OCI-M2 (cell line): ENCODE results near the gene ST6GALNAC4.

ENCODE experiments used
- DNase-seq: peaks from one replicate; lab custom pipeline; 2025; ENCODE audit not compliant: unreplicated experiment; lab: John Stamatoyannopoulos, UW

ST6GALNAC4 gene

GRCh38 chr9:127931092-127931881, 14.4 kb upstream of the ST6GALNAC4 start:
- DNase-seq: no peak

- DNase-seq: no peak
These were observed 13.6 kb upstream of the ST6GALNAC4 start, which contains the start of gene PIP5KL1 for GRCh38 chr9:127930231-127931091. TSS of gene PIP5KL1 (minus strand) at chr9:127930777. CDS start at chr9:127930752, 25 bp downstream.

GRCh38 chr9:127929625-127929979, 12.8 kb upstream of the ST6GALNAC4 start:
- DNase-seq: no peak

- no peak for DNase-seq
These were observed 12.1 kb upstream of the ST6GALNAC4 start for GRCh38 chr9:127928676-127929624.

- DNase-seq: no peak
These were observed 11.3 kb upstream of the ST6GALNAC4 start for GRCh38 chr9:127927988-127928675.

- no peak for DNase-seq
These were observed 10.6 kb upstream of the ST6GALNAC4 start for GRCh38 chr9:127927201-127927987.

- DNase-seq: no peak
These were observed 10.0 kb upstream of the ST6GALNAC4 start for GRCh38 chr9:127926906-127927200.

GRCh38 chr9:127925959-127926905, 9.4 kb upstream of the ST6GALNAC4 start:
- no peak for DNase-seq

GRCh38 chr9:127924736-127925444, 8.0 kb upstream of the ST6GALNAC4 start:
- no peak for DNase-seq

- DNase-seq: no peak
These were observed 6.9 kb upstream of the ST6GALNAC4 start for GRCh38 chr9:127923771-127924170.

GRCh38 chr9:127923046-127923445, 6.2 kb upstream of the ST6GALNAC4 start:
- no peak for DNase-seq

GRCh38 chr9:127921557-127922120, 4.8 kb upstream of the ST6GALNAC4 start:
- no peak for DNase-seq

GRCh38 chr9:127920794-127921193, 4.0 kb upstream of the ST6GALNAC4 start:
- no peak for DNase-seq

GRCh38 chr9:127919253-127919815, 2.5 kb upstream of the ST6GALNAC4 start:
- no peak for DNase-seq

GRCh38 chr9:127918183-127919107, 1.6 kb upstream of the ST6GALNAC4 start:
- DNase-seq: no peak

- DNase-seq: no peak
These were observed 762 bp upstream of the ST6GALNAC4 start for GRCh38 chr9:127917603-127918002.
